HCT116 (cell line): ENCODE data around the gene TRIM63. TPM values are rescaled to one million over a fixed set of nuclear protein-coding genes. Genes with fewer than 3 reads are reported as not detected.
"Not testable (repeated sequence)": the region's sequence is repeated elsewhere in the genome, so short reads cannot be mapped to it uniquely, and the experiment has no call there.

Experiments
- ATAC-seq: fragments of 200-7000 bp; cut with Tn5 transposase; 2 replicates; pipeline ENCODE4 v1.9.1; 2020; ENCODE audit warnings: mild to moderate bottlenecking, moderate library complexity
- BruUV-seq: library from RNA; stranded (reverse); fragments of 400-500 nt; replicated peaks from 2 replicates; lab custom pipeline; 2021; lab: Mats Ljungman, UMichigan
- CTCF ChIA-PET: fragments of 300-600 bp; sonication (Branson Sonifier 250); formaldehyde crosslinking; loops from one replicate; lab custom pipeline; 2021; ENCODE audit warnings: antibody characterized with exemption; lab: Charles Lee
- POLR2A ChIA-PET: fragments of 300-600, 350-600 bp; sonication (Branson Sonifier 250); formaldehyde crosslinking; loops from one replicate; lab custom pipeline; 2021; ENCODE audit warnings: antibody characterized with exemption; lab: Charles Lee
- RAD21 ChIA-PET, 2 experiments: fragments of 300-600 bp; sonication (Branson Sonifier 250); formaldehyde crosslinking; loops; one replicate each; lab custom pipeline; 2023; ENCODE audit warnings: low total read pairs in 2 of 2; ENCODE audit not compliant: uncharacterized antibody in 2 of 2, unreplicated experiment in 2 of 2, low non-redundant PET in 1 of 2; lab: Charles Lee
- DNase-seq: peaks from one replicate; pipeline ENCODE4 v3.0.0-alpha.2; 2010; ENCODE audit warnings: low read depth, low spot score
- H2AFZ ChIP-seq: fragments of 200-600 bp; shearing (Covaris generic), sonication (generic); 2 replicates; pipeline ENCODE4 v1.6.1; 2017; ENCODE audit warnings: low read depth, mixed run types, mixed read lengths, antibody characterized with exemption, low read length; ENCODE audit not compliant: poor library complexity, severe bottlenecking
- H3K27ac ChIP-seq: 2 replicates; pipeline ENCODE4 v1.5.1; 2012; ENCODE audit warnings: low read depth, low read length
- H3K27me3 ChIP-seq: fragments of 200-600 bp; sonication (generic); 2 replicates; pipeline ENCODE4 v1.6.1; 2016; ENCODE audit warnings: mixed run types, low read length, mixed read lengths; ENCODE audit not compliant: insufficient read depth
- H3K36me3 ChIP-seq, 2 experiments: fragments of 200-500 bp in 1 of 2; fragments of 200-600 bp in 1 of 2; sonication (Bioruptor generic) in 1 of 2; sonication (generic) in 1 of 2; 2 replicates each; pipeline versions ENCODE4 v1.5.1 to v1.6.1; 2014 to 2016; ENCODE audit warnings: low read length in 2 of 2, inconsistent platforms in 1 of 2, mixed read lengths in 1 of 2, mixed run types in 1 of 2; ENCODE audit not compliant: insufficient read depth in 2 of 2, control insufficient read depth in 1 of 2
- H3K4me1 ChIP-seq, 2 experiments: fragments of 200-600 bp in 1 of 2; sonication (generic) in 1 of 2; 2 replicates each; pipeline versions ENCODE4 v1.5.1 to v1.6.1; 2012 to 2017; ENCODE audit warnings: low read length in 2 of 2, inconsistent platforms in 1 of 2, mild to moderate bottlenecking in 1 of 2, mixed read lengths in 1 of 2, mixed run types in 1 of 2, moderate library complexity in 1 of 2; ENCODE audit not compliant: insufficient read depth in 2 of 2, control insufficient read depth in 1 of 2
- H3K4me2 ChIP-seq: fragments of 200-600 bp; sonication (generic); 2 replicates; pipeline ENCODE4 v1.6.1; 2017; ENCODE audit warnings: mixed run types, low read length, mixed read lengths
- H3K4me3 ChIP-seq, 2 experiments: fragments of 200-600 bp in 1 of 2; sonication (generic) in 1 of 2; replicated peaks in 1 of 2; 2 replicates each; pipeline ENCODE4 v1.5.1; 2011 to 2016; ENCODE audit warnings: low read length in 2 of 2, control low read depth in 1 of 2, low read depth in 1 of 2, mild to moderate bottlenecking in 1 of 2, mixed read lengths in 1 of 2, mixed run types in 1 of 2
- H3K79me2 ChIP-seq: fragments of 200-600 bp; sonication (generic); 2 replicates; pipeline ENCODE4 v1.6.1; 2017; ENCODE audit warnings: mild to moderate bottlenecking, mixed run types, low read length, moderate library complexity, mixed read lengths; ENCODE audit not compliant: insufficient read depth
- H3K9ac ChIP-seq: fragments of 200-600 bp; sonication (generic); 2 replicates; pipeline ENCODE4 v1.6.1; 2016; ENCODE audit warnings: low read length, mixed read lengths
- H3K9me2 ChIP-seq: fragments of 200-600 bp; sonication (generic), shearing (Covaris generic); 2 replicates; pipeline ENCODE4 v1.6.1; 2017; ENCODE audit warnings: mixed run types, mild to moderate bottlenecking, moderate library complexity; ENCODE audit not compliant: insufficient read depth
- H3K9me3 ChIP-seq, 2 experiments: fragments of 200-500 bp in 1 of 2; fragments of 200-600 bp in 1 of 2; sonication (Bioruptor generic) in 1 of 2; sonication (generic) in 1 of 2; 2 replicates each; pipeline ENCODE4 v1.6.1; 2014 to 2017; ENCODE audit warnings: low read length in 2 of 2, mixed read lengths in 2 of 2, inconsistent platforms in 1 of 2, low read depth in 1 of 2, mild to moderate bottlenecking in 1 of 2, mixed run types in 1 of 2, moderate library complexity in 1 of 2; ENCODE audit not compliant: control insufficient read depth in 1 of 2, insufficient read depth in 1 of 2
- H4K20me1 ChIP-seq: fragments of 200-600 bp; sonication (generic), shearing (Covaris generic); 2 replicates; pipeline ENCODE4 v1.6.1; 2017; ENCODE audit warnings: mixed run types, mild to moderate bottlenecking, moderate library complexity; ENCODE audit not compliant: insufficient read depth
- CBX3 ChIP-seq: IDR thresholded peaks from 2 replicates; pipeline ENCODE4 v1.6.1; 2012; ENCODE audit warnings: low read depth
- CEBPB ChIP-seq: IDR thresholded peaks from 2 replicates; pipeline ENCODE4 v1.6.1; 2012; ENCODE audit warnings: low read depth
- CTCF ChIP-seq, 3 experiments: fragments of 200-600 bp in 1 of 3; sonication (generic) in 1 of 3; IDR thresholded peaks in 2 of 3; conservative IDR thresholded peaks in 1 of 3; 2 replicates each; pipeline ENCODE4 v1.5.1; 2012 to 2017; ENCODE audit warnings: low read depth in 2 of 3, low read length in 2 of 3, antibody characterized with exemption in 1 of 3, borderline replicate concordance in 1 of 3, control low read depth in 1 of 3, mild to moderate bottlenecking in 1 of 3, mixed read lengths in 1 of 3, mixed run types in 1 of 3, moderate library complexity in 1 of 3; ENCODE audit not compliant: insufficient read depth in 1 of 3
- EGR1 ChIP-seq: IDR thresholded peaks from 2 replicates; pipeline ENCODE4 v1.6.1; 2012; ENCODE audit warnings: low read depth
- ELF1 ChIP-seq: IDR thresholded peaks from 2 replicates; pipeline ENCODE4 v1.6.1; 2012; ENCODE audit warnings: low read depth, borderline replicate concordance
- EZH2 ChIP-seq: fragments of 200-600 bp; sonication (generic); IDR thresholded peaks from 2 replicates; pipeline ENCODE4 v1.6.1; 2017; ENCODE audit warnings: antibody characterized with exemption, mixed run types
- FOSL1 ChIP-seq: IDR thresholded peaks from 2 replicates; pipeline ENCODE4 v1.6.1; 2012; ENCODE audit warnings: low read depth
- JUND ChIP-seq: IDR thresholded peaks from 2 replicates; pipeline ENCODE4 v1.6.1; 2012
- POLR2A ChIP-seq: IDR thresholded peaks from 2 replicates; pipeline ENCODE4 v1.7.0; 2011; ENCODE audit warnings: borderline replicate concordance; ENCODE audit not compliant: insufficient read depth, insufficient read length; ENCODE audit errors: extremely low read depth
- POLR2AphosphoS5 ChIP-seq: IDR thresholded peaks from 2 replicates; pipeline ENCODE4 v1.6.1; 2011; ENCODE audit warnings: mild to moderate bottlenecking, low read depth, low read length, moderate library complexity
- RAD21 ChIP-seq: IDR thresholded peaks from 2 replicates; pipeline ENCODE4 v1.6.1; 2012; ENCODE audit warnings: low read depth, mild to moderate bottlenecking
- REST ChIP-seq: IDR thresholded peaks from 2 replicates; pipeline ENCODE4 v1.6.1; 2012; ENCODE audit warnings: low read depth
- SP1 ChIP-seq: IDR thresholded peaks from 2 replicates; pipeline ENCODE4 v1.6.1; 2012; ENCODE audit warnings: low read depth
- TCF7L2 ChIP-seq: IDR thresholded peaks from 2 replicates; pipeline ENCODE4 v1.7.0; 2011; ENCODE audit warnings: borderline replicate concordance, inconsistent platforms; ENCODE audit not compliant: insufficient read depth, insufficient read length; ENCODE audit errors: extremely low read depth
- YY1 ChIP-seq: IDR thresholded peaks from 2 replicates; pipeline ENCODE4 v1.6.1; 2011; ENCODE audit warnings: low read length, low read depth, moderate library complexity, mild to moderate bottlenecking; ENCODE audit not compliant: insufficient replicate concordance; ENCODE audit errors: extremely low read depth
- ZFX ChIP-seq: fragments of 450-650 bp; IDR thresholded peaks from 2 replicates; pipeline ENCODE4 v1.6.1; 2017
- intact Hi-C: fragments of 100-400 bp; cut with micrococcal nuclease; formaldehyde crosslinking; loops from 2 replicates; pipeline ENCODE4 v1.10.0; 2022
- total RNA-seq: library from RNA; stranded (reverse); gene quantifications from one replicate; pipeline ENCODE4 v1.2.1, GENCODE V29; 2021; ENCODE audit not compliant: unreplicated experiment

The TRIM63 gene
- total RNA-seq, 1 experiment from 2014 or later: not detected

- TF ChIP-seq TCF7L2 (no peak), POLR2AphosphoS5 (no peak), REST (no peak), FOSL1 (no peak), POLR2A (no peak), EGR1 (no peak), RAD21 (no peak), SP1 (no peak), JUND (no peak), CTCF (IDR thresholded peaks at IDR 0.05 in 2 of 3, conservative IDR thresholded peaks at IDR 0.05 in 1 of 3; ENCODE audit: borderline replicate concordance in 1 of 3, insufficient read depth in 1 of 3, low read depth in 2 of 3, low read length in 2 of 3) (no peak), EZH2 (no peak), YY1 (no peak), ELF1 (no peak), CBX3 (no peak), ZFX (no peak), CEBPB (no peak)
- H3K4me3 ChIP-seq: no peak overlapping the region
- ChIA-PET RAD21 (no interaction called here), CTCF (no interaction called here), POLR2A (no interaction called here)
- no peak overlapping the region for H3K27ac ChIP-seq
- no TSS peak for BruUV-seq
- no peak overlapping the region for H2AFZ ChIP-seq
- DNase-seq (no peak), ATAC-seq (no peak)
- no peak overlapping the region for H3K9ac ChIP-seq
- H3K4me1 ChIP-seq: no peaks in the 10 kb centered on the region
- intact Hi-C loops: no loop called here
- no peaks in the 10 kb centered on the region for H3K36me3 ChIP-seq
- no peaks in the 10 kb centered on the region for H3K9me3 ChIP-seq
- no peaks in the 10 kb centered on the region for H3K27me3 ChIP-seq
- no peaks in the 10 kb centered on the region for H3K79me2 ChIP-seq
- H4K20me1 ChIP-seq: no peaks in the 10 kb centered on the region
- H3K9me2 ChIP-seq: no peaks in the 10 kb centered on the region
- no peak overlapping the region for H3K4me2 ChIP-seq
Observed at GRCh38 chr1:26094076-26094669, 26.7 kb upstream of the TRIM63 start.

- RAD21 ChIA-PET: not testable (repeated sequence)
Observed at GRCh38 chr1:26093569-26093968, 26.1 kb upstream of the TRIM63 start.

More at GRCh38 chr1:26093569-26093968, 26.1 kb upstream of the TRIM63 start:
- H3K27ac ChIP-seq, H3K27me3 ChIP-seq, CTCF ChIA-PET, H4K20me1 ChIP-seq, H3K36me3 ChIP-seq, DNase-seq, H2AFZ ChIP-seq, H3K4me3 ChIP-seq, H3K9ac ChIP-seq, ATAC-seq, BruUV-seq, intact Hi-C loops, H3K4me2 ChIP-seq, H3K4me1 ChIP-seq, H3K79me2 ChIP-seq, H3K9me2 ChIP-seq, POLR2A ChIA-PET, H3K9me3 ChIP-seq: not testable (repeated sequence)
